ENCODE data around the gene SLC1A7. TPM values are rescaled to one million over a fixed set of nuclear protein-coding genes. Genes with fewer than 3 reads are reported as not detected.

The SLC1A7 gene
- total RNA-seq, 1 experiment from 2014 or later = not detected

DNA sequence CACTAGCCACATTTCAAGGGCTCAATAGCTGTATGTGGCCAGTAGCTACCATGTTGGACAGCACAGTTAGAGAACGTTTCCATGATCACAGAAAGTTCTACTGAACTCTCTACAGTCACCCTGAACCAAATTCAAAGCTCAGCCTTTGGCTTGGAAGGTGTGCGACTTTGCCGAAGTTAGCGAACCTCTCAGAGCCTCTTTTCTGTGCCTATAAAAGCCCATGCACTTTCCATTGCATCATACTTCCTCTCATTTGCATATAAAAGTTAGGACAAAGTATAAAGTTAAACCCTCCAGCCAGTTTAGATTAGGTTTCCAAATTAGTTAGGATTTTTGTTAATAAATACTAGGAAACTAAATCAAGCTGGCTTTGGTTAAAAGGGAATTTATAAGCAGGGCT, 4.7 kb upstream of the SLC1A7 start (continued):
- no peak for TF ChIP-seq POLR2A (IDR thresholded peaks at IDR 0.05; ENCODE audit: borderline replicate concordance, extremely low read depth, insufficient read depth, insufficient read length)
- TF ChIP-seq EZH2 (IDR thresholded peaks at IDR 0.05) = no peak
- TF ChIP-seq EGR1 (IDR thresholded peaks at IDR 0.05; ENCODE audit: low read depth) = no peak
- TF ChIP-seq CEBPB (IDR thresholded peaks at IDR 0.05; ENCODE audit: low read depth) = no peak
- TF ChIP-seq SIN3A (IDR thresholded peaks at IDR 0.05; ENCODE audit: low read depth) = no peak
- TF ChIP-seq, protein P1, sequence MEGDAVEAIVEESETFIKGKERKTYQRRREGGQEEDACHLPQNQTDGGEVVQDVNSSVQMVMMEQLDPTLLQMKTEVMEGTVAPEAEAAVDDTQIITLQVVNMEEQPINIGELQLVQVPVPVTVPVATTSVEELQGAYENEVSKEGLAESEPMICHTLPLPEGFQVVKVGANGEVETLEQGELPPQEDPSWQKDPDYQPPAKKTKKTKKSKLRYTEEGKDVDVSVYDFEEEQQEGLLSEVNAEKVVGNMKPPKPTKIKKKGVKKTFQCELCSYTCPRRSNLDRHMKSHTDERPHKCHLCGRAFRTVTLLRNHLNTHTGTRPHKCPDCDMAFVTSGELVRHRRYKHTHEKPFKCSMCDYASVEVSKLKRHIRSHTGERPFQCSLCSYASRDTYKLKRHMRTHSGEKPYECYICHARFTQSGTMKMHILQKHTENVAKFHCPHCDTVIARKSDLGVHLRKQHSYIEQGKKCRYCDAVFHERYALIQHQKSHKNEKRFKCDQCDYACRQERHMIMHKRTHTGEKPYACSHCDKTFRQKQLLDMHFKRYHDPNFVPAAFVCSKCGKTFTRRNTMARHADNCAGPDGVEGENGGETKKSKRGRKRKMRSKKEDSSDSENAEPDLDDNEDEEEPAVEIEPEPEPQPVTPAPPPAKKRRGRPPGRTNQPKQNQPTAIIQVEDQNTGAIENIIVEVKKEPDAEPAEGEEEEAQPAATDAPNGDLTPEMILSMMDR (IDR thresholded peaks at IDR 0.05 in 2 of 3, conservative IDR thresholded peaks at IDR 0.05 in 1 of 3; ENCODE audit: borderline replicate concordance in 1 of 3, insufficient read depth in 1 of 3, low read depth in 2 of 3, low read length in 2 of 3) = no peak
- TF ChIP-seq, protein P2, sequence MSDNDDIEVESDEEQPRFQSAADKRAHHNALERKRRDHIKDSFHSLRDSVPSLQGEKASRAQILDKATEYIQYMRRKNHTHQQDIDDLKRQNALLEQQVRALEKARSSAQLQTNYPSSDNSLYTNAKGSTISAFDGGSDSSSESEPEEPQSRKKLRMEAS (IDR thresholded peaks at IDR 0.05) = no peak
- no peak for TF ChIP-seq ZBTB33 (IDR thresholded peaks at IDR 0.05; ENCODE audit: extremely low read depth, insufficient replicate concordance, low read length)
- TF ChIP-seq FOSL1 (IDR thresholded peaks at IDR 0.05; ENCODE audit: low read depth) = no peak

DNA sequence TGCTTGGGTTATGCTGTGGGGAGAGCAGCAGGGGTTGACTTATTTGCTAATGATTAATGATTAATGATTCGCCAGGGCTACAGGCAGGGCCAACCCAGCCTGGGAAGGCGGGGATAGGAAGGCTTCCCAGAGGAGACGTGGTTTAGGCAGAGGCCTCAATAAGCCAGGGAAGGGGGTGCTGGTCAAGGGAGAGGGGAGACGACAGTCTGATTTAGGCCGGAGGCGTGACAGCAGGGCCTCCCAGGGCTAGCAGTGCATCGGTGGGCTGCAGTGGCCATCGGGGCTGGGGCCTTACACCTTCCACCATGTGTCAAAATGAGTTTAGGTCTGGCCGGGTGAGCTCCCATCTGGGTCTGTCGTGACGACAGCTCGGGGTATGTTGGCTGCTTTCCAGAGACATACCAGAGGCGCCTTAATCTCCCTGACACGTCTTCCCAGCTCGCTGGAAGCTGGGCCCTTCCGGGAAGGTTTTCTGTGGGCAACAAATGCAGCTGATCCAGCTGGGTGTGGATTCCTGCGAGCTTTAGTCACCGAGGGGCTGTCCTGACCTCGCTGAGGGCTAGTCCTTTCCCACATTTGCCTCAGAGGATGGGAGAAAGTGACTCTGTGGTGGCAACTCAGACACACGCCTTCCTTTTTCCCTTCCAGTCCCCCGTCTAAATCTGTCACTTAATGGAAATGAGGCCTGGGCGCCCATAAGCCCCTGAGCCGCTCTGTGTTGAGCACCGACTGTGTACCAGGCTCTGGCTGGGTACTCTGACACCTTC, 3.7 kb upstream of the SLC1A7 start:
- ChIA-PET POLR2A (no interaction called here), RAD21 (ENCODE audit: low non-redundant PET in 1 of 2, low total read pairs in 2 of 2, uncharacterized antibody in 2 of 2, unreplicated experiment in 2 of 2) (no interaction called here), CTCF (no interaction called here)
- intact Hi-C loops (cut with micrococcal nuclease) = no loop called here
- no peaks in the 10 kb centered on the region for H3K9me3 ChIP-seq (ENCODE audit: control insufficient read depth in 1 of 2, insufficient read depth in 1 of 2, low read depth in 1 of 2, low read length in 2 of 2)
- DNase-seq (ENCODE audit: low read depth, low spot score) (peak; percentile 68), ATAC-seq (peak; percentile 83)
- no peak for TF ChIP-seq ZNF274 (IDR thresholded peaks at IDR 0.05; ENCODE audit: low read depth, low read length)
- peak; percentile 34; the same call in 1 of the 2 replicates for TF ChIP-seq FOSL1 (IDR thresholded peaks at IDR 0.05; ENCODE audit: low read depth)
- TF ChIP-seq ELF1 (IDR thresholded peaks at IDR 0.05; ENCODE audit: borderline replicate concordance, low read depth) = peak; percentile 14; the same call in 1 of the 2 replicates
- no peak for TF ChIP-seq EGR1 (IDR thresholded peaks at IDR 0.05; ENCODE audit: low read depth)
- no peak for TF ChIP-seq EZH2 (IDR thresholded peaks at IDR 0.05)
- no peak for TF ChIP-seq ATF3 (IDR thresholded peaks at IDR 0.05)
- TF ChIP-seq SP1 (IDR thresholded peaks at IDR 0.05; ENCODE audit: low read depth) = peak; percentile 55
- TF ChIP-seq JUND (IDR thresholded peaks at IDR 0.05) = peak; percentile 55; the same call in 1 of the 2 replicates
- TF ChIP-seq SIN3A (IDR thresholded peaks at IDR 0.05; ENCODE audit: low read depth) = no peak
- TF ChIP-seq SRF (IDR thresholded peaks at IDR 0.05; ENCODE audit: low read depth) = no peak
- TF ChIP-seq POLR2AphosphoS5 (IDR thresholded peaks at IDR 0.05; ENCODE audit: low read depth, low read length) = peak; percentile 37; the same call in 1 of the 2 replicates
- TF ChIP-seq, protein P2 (IDR thresholded peaks at IDR 0.05) = no peak; the same call in none of the 2 replicates
- no peaks in the 10 kb centered on the region for H4K20me1 ChIP-seq (ENCODE audit: insufficient read depth)
- H3K4me3 ChIP-seq (replicated peaks in 1 of 2; ENCODE audit: low read depth in 1 of 2, low read length in 2 of 2) = peak overlapping the region in 1 of 2 experiments; percentile 18; a peak in 2 of 4 replicates
- no peak overlapping the region for H2AFZ ChIP-seq (ENCODE audit: low read depth, low read length, poor library complexity, severe bottlenecking)
- peak overlapping the region; percentile 64 for H3K4me2 ChIP-seq (ENCODE audit: low read length)
- no peaks in the 10 kb centered on the region for H3K27me3 ChIP-seq (ENCODE audit: insufficient read depth, low read length)
- peak overlapping the region; percentile 46 for H3K27ac ChIP-seq (ENCODE audit: low read depth, low read length)
- no peaks in the 10 kb centered on the region for H3K36me3 ChIP-seq (ENCODE audit: control insufficient read depth in 1 of 2, insufficient read depth in 2 of 2, low read length in 2 of 2)
- H3K9ac ChIP-seq (ENCODE audit: low read length) = peak overlapping the region; percentile 47
- H3K79me2 ChIP-seq (ENCODE audit: insufficient read depth, low read length) = no peaks in the 10 kb centered on the region
- H3K9me2 ChIP-seq (ENCODE audit: insufficient read depth) = no peaks in the 10 kb centered on the region
- no TSS peak for BruUV-seq (replicated peaks)
- peaks cover 11 to 19% of the 10 kb centered on the region in 2 experiments for H3K4me1 ChIP-seq (ENCODE audit: control insufficient read depth in 1 of 2, insufficient read depth in 2 of 2, low read length in 2 of 2)

All from HCT116 (cell line).